Mesenteric fat pad (tissue), 1 donor: ENCODE data around the gene LEUTX. TPM values are rescaled to one million over a fixed set of nuclear protein-coding genes. Genes with fewer than 3 reads are reported as not detected.

Experiments
- DNase-seq: peaks from one replicate; pipeline ENCODE4 v3.0.0-alpha.2; 2020; ENCODE audit warnings: low spot score
- total RNA-seq: library from RNA; stranded (reverse); fragmentation: NEBNext Ultra II Directional; extraction: Animal tissue kit (Norgen Biotek cat#: 25700); gene quantifications from one replicate; pipeline ENCODE4 v1.2.1, GENCODE V29; 2021
- donor health status: DM: yes; HTN: yes; CAD: no.

LEUTX gene
- total RNA-seq, 1 donor from 2014 or later, result not detected

DNA sequence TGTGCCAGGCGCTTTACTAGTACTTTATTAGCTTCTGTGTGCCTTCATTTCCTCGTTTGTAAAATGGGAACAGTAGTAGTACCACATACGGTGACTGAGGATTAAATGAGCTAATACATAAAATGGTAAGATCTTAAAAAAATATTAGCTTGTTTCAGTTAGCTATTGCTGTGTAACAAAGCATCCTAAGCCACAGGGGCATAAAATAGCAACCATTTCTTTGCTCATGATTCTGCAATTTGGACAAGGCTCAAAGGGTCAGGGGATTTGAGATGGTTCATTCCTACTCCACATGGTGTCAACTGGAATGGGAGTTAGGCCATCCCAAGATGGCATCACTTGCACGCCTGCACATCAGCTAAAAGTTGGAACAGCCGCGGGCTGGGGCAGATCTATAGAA is 42.0 kb downstream of the LEUTX start:
- no peak for DNase-seq

- peak; percentile 53 for DNase-seq
Measured at GRCh38 chr19:39823686-39824085, 45.0 kb downstream of the LEUTX start.

DNA sequence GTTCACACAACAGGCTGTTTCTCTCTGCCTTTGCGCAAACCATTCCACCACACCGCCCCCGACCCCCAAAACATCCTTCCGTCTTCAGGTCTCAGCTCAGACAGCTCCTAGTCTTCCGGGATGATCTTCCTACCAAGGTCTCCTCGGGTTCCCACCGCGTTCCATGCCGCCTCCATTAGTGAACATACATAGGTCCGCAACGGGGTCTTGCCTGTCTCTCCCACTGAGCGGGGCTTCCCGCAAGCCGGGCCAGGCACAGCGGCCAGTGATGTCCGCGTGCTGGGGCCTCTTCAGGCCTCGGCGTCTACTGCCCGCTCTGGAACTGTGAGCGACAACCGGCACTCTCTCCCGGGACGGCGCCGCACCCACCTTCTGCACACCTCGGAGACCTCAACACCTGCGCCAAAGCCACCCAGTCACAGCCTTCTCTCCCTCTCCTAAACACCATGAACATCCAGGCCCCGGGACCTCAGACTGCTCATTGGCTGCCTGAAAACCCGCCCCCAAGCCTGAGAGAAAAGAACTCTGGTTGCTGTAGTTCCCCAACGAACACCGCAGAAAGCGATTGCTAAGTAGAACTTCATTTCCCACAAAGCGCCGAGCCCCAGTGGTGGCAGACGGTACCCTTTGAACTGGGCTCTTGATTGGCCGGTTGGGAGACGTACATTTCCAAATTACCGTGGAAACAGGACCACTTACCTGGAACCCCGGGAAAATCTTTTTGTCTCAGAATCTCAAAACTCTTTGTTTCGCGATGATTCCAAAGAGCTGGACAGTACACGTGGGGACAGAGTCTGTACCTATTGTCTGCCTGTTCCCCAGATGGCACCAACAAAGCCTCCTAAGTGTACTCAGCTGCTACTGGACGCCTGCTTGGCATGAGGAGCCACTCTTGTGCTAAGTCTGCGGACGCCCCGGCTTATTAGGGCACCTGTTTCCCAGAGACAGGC is 45.8 kb downstream of the LEUTX start:
- peak; percentile 92 for DNase-seq

DNA sequence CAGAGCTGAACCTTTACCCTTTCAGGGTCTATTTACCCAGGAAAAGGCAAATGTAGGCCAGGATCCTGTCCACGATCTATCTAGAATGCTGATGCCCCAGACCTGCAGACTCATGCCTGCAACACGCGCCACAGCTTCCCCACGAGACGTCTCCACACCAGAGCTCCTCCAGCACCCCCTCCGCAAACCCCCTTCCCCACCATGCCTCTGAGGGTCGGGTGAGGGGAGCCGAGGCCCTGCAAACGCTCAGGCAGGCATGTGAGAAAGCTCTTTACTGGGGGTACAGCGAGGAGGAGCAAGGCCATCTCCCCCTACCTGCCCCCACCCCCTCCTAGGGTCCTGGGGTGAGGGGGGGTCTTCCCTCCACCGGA is 46.4 kb downstream of the LEUTX start:
- DNase-seq, result peak; percentile 82

DNA sequence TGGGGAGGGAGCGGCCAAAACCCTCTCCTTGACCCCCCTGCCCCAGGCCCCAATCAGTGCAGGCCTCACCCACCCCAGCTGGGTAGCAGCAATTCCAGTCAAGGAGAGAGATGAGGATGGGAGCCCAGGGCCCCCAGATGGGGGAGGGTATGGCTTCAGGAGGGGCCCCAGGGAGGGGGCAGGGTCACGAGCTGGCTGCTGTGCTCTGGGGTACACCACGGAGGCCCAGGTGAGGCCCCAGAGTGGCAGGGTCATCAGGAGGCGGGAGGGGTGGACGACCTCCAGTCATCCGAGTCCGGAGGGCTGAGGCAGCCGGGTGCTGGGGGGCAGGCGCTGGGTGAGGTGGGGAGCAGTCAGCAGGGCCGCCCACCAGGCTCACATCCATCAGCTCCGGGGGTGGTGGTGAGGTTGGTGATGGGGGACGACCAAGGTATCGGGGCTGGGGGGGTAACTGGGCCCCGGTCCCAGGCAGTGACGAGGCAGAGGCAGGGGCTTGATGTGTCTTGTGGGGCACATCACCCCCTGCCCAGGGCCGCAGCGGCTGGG is 47.0 kb downstream of the LEUTX start:
- peak; percentile 76 for DNase-seq

- peak; percentile 78 for DNase-seq
Measured at GRCh38 chr19:39826311-39826945, 47.8 kb downstream of the LEUTX start.

- DNase-seq, result peak; percentile 76
Measured at GRCh38 chr19:39827216-39827615, 48.6 kb downstream of the LEUTX start.

DNA sequence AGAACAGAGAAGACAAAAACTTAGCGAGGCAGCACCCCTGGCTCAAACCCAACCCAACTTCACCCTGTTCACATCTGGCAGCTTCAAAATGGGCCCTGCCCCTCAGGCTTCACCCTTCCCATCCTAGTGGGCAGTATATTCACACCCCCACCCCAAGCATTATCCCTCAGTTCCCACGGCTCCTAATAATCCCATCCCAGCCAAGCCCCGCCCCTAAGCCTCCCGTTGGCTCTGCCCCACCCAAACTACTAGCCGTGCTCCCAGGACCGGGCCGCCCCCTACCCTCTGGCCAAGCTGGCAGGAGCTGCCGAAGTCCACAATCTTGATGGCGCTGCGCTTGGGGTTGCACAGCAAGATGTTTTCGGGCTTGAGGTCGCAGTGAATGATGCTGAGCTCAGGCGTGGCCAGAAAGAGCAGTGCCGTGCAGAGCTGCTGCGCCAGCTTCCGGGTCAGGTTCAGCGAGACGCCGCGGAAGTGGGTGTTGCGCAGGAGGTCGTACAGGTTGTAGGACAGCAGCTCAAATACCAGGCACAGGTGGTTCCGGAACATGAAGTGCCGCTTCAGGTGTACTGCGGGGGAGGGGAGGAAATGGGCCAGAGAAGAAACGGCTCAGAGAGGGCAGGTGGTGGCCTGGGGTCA is 49.5 kb downstream of the LEUTX start:
- peak; percentile 71 for DNase-seq

GRCh38 chr19:39828654-39829032 is 50.0 kb downstream of the LEUTX start:
- DNase-seq, result no peak

GRCh38 chr19:39829702-39830275 is 51.1 kb downstream of the LEUTX start:
- DNase-seq, result peak; percentile 43

- DNase-seq, result peak; percentile 84
Measured at GRCh38 chr19:39830406-39830805, 51.8 kb downstream of the LEUTX start.

DNA sequence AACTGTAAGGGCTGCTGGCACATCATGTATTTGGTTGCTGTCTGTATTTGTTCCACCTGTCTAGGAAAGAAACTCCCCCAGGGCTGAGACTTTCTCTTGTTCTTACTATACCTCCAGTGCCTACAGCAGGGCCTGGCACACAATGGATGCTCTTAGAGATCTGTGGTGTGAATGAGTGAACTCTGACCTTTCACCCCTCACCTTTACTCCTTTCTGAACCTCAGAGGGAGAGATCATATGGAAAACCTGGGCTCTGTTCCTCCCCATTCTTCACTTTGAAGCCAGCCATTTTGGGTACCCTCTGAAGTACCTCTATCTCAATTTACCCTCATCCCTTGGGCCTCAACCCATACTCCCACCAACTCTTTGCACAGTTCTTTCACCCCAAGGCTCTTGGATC is 52.2 kb downstream of the LEUTX start:
- no peak for DNase-seq

- peak; percentile 71 for DNase-seq
Measured at GRCh38 chr19:39831679-39832078, 53.0 kb downstream of the LEUTX start.

DNA sequence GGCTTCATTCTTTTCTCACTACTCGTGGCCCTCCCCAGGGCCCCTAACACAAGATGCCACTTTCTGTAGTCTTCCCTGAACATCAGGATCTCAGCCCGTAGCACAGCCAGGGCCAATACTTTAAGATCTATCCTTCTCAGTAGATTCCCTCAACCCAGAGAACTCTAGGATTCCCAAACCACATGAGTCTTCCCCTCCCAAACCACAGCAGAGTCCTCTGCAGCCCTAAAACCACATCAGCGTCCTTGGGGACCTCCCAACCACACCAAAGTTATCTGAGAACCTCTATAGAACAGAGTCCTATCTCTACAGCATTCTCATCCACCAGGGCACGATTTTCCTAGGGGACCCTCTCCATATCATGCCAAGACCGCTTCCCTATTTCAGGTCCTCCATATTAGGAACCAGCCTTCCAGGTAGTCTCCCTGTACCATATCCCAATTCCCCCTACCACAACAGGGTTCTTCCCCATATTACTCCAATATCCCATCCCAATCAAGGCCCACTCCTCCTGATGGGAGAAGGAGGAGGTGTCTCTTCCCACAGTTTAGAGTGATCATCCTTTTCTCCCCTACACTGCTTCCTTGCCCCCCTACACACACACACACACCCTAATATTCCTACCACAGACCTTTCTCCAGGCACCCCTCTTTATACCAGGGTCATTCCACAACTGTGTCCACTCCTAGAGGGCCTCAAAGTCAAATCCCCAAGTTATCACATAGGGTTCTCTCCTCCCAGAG is 53.9 kb downstream of the LEUTX start:
- no peak for DNase-seq

GRCh38 chr19:39833160-39833463 is 54.5 kb downstream of the LEUTX start:
- no peak for DNase-seq

- DNase-seq, result peak; percentile 99
Measured at GRCh38 chr19:39833464-39834286, 55.0 kb downstream of the LEUTX start, which contains the start of gene DYRK1B. DYRK1B (minus strand) TSS chr19:39834162; CDS start chr19:39831867, 2,295 bp downstream.

- no peak for DNase-seq
Measured at GRCh38 chr19:39834287-39834841, 55.7 kb downstream of the LEUTX start.
